HepG2 (cell line): Measurements from ENCODE around the gene NDUFB10. TPM values are rescaled to one million over a fixed set of nuclear protein-coding genes. Genes with fewer than 3 reads are reported as not detected.

Experiments used
- AKAP8 ChIP-seq: sonication (generic); formaldehyde crosslinking; IDR thresholded peaks from 2 replicates; pipeline ENCODE4 v1.5.1; 2020; ENCODE audit warnings: mild to moderate bottlenecking, missing genetic modification reagents
- CHD2 ChIP-seq: IDR thresholded peaks from 2 replicates; pipeline ENCODE4 v1.6.1; 2011; ENCODE audit warnings: low read depth, low read length, improper control_type of control experiment
- FOXM1 ChIP-seq: sonication (generic); formaldehyde crosslinking; IDR thresholded peaks from 2 replicates; pipeline ENCODE4 v1.5.0; 2020; ENCODE audit warnings: missing genetic modification reagents
- GATAD2A ChIP-seq: IDR thresholded peaks from 2 replicates; pipeline ENCODE4 v1.6.1; 2016
- JARID2 ChIP-seq: sonication (generic); formaldehyde crosslinking; IDR thresholded peaks from 2 replicates; pipeline ENCODE4 v1.8.1; 2023; ENCODE audit warnings: missing genetic modification reagents, inconsistent platforms; ENCODE audit not compliant: insufficient replicate concordance
- MTF2 ChIP-seq: sonication (generic); formaldehyde crosslinking; IDR thresholded peaks from 2 replicates; pipeline ENCODE4 v1.5.0; 2020; ENCODE audit warnings: missing genetic modification reagents, borderline replicate concordance
- SCMH1 ChIP-seq: sonication (generic); formaldehyde crosslinking; IDR thresholded peaks from 2 replicates; pipeline ENCODE4 v1.9.0; 2021; ENCODE audit warnings: missing genetic modification reagents, mild to moderate bottlenecking, borderline replicate concordance
- ZNF232 ChIP-seq: sonication (generic); formaldehyde crosslinking; IDR thresholded peaks from 2 replicates; pipeline ENCODE4 v1.4.0; 2020; ENCODE audit warnings: missing genetic modification reagents, borderline replicate concordance
- ZNF549 ChIP-seq: sonication (generic); formaldehyde crosslinking; IDR thresholded peaks from 2 replicates; pipeline ENCODE4 v1.5.0; 2020; ENCODE audit warnings: missing genetic modification reagents
- ZNF598 ChIP-seq: sonication (generic); formaldehyde crosslinking; IDR thresholded peaks from 2 replicates; pipeline ENCODE4 v1.5.1; 2020; ENCODE audit warnings: mild to moderate bottlenecking, missing genetic modification reagents, borderline replicate concordance
- polyA plus RNA-seq, 8 experiments: library from polyadenylated mRNA; depleted of rRNA in 3 of 8; stranded (reverse) in 7 of 8; unstranded in 1 of 8; fragments of >200 nt; fragmentation: Illumina TruSeq in 4 of 8; extraction: Trizol in 4 of 8; gene quantifications; 2 replicates each; pipeline versions ENCODE4 v1.2.1 to v1.2.3, GENCODE V29; 2011 to 2016; ENCODE audit warnings: low read depth in 4 of 8, missing spikeins in 1 of 8, mixed read lengths in 1 of 8; ENCODE audit not compliant: insufficient read depth in 1 of 8
- total RNA-seq, 5 experiments: library from RNA; depleted of rRNA; stranded (reverse); fragments of >200 nt; fragmentation: Illumina TruSeq; extraction: Trizol; gene quantifications; 2 replicates each; pipeline ENCODE4 v1.2.3, GENCODE V29; 2016; ENCODE audit warnings: low read depth in 1 of 5
- TF ChIP-seq, protein P1 (sequence below): sonication (generic); formaldehyde crosslinking; IDR thresholded peaks from 2 replicates; pipeline ENCODE4 v1.4.0; 2020; ENCODE audit warnings: low read depth, missing genetic modification reagents
- TF ChIP-seq, protein P2 (sequence below): sonication (generic); formaldehyde crosslinking; IDR thresholded peaks from 2 replicates; pipeline ENCODE4 v1.5.0; 2020; ENCODE audit warnings: mild to moderate bottlenecking, missing genetic modification reagents, borderline replicate concordance
- TF ChIP-seq, protein P3 (sequence below): IDR thresholded peaks from 2 replicates; pipeline ENCODE4 v1.6.1; 2012; ENCODE audit warnings: low read depth, low read length, improper control_type of control experiment
- TF ChIP-seq, protein P4 (sequence below): sonication (generic); formaldehyde crosslinking; IDR thresholded peaks from 2 replicates; pipeline ENCODE4 v1.4.0; 2020; ENCODE audit warnings: missing genetic modification reagents
- TF ChIP-seq, protein P5 (sequence below): sonication (generic); formaldehyde crosslinking; IDR thresholded peaks from 2 replicates; pipeline ENCODE4 v1.4.0; 2020; ENCODE audit warnings: mild to moderate bottlenecking, low read depth, missing genetic modification reagents

NDUFB10 gene
- total and polyA plus RNA-seq, 2 of the 13 experiments (the other 11 are each of a cell fraction or from before 2014, with no cell fraction given): 68.6 to 157 TPM

DNA sequence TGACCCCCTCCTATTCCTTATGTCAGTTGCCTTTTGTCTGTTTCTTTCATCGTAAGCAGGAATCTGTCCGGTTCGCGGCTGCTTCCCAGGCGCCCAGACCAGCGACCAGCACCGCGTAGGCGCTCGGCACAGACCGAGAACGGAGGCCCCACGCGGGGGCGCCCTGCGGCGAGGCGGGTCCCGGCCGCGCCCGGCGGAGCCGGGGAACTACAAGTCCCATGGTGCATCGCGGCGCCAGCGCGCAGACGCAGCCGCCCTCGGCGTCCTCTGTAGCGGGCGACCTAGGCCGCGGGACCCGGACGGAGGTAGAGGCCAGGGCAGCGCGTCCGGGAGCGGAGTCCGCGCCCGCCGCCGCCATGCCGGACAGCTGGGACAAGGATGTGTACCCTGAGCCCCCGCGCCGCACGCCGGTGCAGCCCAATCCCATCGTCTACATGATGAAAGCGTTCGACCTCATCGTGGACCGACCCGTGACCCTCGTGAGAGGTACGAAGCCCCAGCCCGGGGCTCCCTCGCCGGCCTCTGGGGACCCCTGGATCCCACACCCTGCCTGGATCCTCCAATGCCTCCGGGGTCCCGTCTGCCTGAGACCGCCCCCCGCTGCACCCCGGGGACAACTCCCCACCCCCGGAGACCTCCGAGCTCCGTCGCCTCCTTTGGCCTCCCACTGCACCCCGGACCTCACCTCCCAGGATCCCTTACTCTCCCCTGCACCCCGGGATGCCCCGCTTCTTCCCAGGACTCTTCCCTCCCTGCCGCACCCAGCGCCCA is at the start of gene NDUFB10 (continued):
- TF ChIP-seq ZNF598 (CRISPR knock-in tag) (no peak), ZNF549 (CRISPR knock-in tag) (no peak), MTF2 (CRISPR knock-in tag) (no peak), FOXM1 (CRISPR knock-in tag) (no peak), CHD2 (no peak), JARID2 (CRISPR knock-in tag) (peak; percentile 69), SCMH1 (no peak), AKAP8 (CRISPR knock-in tag) (peak; percentile 59; the same call in 1 of the 2 replicates), GATAD2A (CRISPR knock-in tag) (no peak; the same call in 1 of the 2 replicates), ZNF232 (CRISPR knock-in tag) (peak; percentile 85; the same call in 1 of the 2 replicates)
- TF ChIP-seq, protein P1, sequence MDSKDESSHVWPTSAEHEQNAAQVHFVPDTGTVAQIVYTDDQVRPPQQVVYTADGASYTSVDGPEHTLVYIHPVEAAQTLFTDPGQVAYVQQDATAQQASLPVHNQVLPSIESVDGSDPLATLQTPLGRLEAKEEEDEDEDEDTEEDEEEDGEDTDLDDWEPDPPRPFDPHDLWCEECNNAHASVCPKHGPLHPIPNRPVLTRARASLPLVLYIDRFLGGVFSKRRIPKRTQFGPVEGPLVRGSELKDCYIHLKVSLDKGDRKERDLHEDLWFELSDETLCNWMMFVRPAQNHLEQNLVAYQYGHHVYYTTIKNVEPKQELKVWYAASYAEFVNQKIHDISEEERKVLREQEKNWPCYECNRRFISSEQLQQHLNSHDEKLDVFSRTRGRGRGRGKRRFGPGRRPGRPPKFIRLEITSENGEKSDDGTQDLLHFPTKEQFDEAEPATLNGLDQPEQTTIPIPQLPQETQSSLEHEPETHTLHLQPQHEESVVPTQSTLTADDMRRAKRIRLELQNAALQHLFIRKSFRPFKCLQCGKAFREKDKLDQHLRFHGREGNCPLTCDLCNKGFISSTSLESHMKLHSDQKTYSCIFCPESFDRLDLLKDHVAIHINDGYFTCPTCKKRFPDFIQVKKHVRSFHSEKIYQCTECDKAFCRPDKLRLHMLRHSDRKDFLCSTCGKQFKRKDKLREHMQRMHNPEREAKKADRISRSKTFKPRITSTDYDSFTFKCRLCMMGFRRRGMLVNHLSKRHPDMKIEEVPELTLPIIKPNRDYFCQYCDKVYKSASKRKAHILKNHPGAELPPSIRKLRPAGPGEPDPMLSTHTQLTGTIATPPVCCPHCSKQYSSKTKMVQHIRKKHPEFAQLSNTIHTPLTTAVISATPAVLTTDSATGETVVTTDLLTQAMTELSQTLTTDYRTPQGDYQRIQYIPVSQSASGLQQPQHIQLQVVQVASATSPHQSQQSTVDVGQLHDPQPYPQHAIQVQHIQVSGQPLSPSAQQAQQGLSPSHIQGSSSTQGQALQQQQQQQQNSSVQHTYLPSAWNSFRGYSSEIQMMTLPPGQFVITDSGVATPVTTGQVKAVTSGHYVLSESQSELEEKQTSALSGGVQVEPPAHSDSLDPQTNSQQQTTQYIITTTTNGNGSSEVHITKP (CRISPR knock-in tag): peak; percentile 42; the same call in 1 of the 2 replicates
- TF ChIP-seq, protein P2, sequence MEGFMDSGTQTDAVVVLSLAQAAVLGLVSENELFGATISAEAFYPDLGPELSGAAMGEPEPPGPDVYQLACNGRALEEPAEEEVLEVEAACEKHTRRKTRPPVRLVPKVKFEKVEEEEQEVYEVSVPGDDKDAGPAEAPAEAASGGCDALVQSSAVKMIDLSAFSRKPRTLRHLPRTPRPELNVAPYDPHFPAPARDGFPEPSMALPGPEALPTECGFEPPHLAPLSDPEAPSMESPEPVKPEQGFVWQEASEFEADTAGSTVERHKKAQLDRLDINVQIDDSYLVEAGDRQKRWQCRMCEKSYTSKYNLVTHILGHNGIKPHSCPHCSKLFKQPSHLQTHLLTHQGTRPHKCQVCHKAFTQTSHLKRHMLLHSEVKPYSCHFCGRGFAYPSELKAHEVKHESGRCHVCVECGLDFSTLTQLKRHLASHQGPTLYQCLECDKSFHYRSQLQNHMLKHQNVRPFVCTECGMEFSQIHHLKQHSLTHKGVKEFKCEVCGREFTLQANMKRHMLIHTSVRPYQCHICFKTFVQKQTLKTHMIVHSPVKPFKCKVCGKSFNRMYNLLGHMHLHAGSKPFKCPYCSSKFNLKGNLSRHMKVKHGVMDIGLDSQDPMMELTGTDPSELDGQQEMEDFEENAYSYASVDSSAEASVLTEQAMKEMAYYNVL (CRISPR knock-in tag): no peak; the same call in 1 of the 2 replicates
- TF ChIP-seq, protein P3, sequence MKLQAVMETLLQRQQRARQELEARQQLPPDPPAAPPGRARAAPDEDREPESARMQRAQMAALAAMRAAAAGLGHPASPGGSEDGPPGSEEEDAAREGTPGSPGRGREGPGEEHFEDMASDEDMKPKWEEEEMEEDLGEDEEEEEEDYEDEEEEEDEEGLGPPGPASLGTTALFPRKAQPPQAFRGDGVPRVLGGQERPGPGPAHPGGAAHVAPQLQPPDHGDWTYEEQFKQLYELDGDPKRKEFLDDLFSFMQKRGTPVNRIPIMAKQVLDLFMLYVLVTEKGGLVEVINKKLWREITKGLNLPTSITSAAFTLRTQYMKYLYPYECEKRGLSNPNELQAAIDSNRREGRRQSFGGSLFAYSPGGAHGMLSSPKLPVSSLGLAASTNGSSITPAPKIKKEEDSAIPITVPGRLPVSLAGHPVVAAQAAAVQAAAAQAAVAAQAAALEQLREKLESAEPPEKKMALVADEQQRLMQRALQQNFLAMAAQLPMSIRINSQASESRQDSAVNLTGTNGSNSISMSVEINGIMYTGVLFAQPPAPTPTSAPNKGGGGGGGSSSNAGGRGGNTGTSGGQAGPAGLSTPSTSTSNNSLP: no peak
- TF ChIP-seq, protein P4, sequence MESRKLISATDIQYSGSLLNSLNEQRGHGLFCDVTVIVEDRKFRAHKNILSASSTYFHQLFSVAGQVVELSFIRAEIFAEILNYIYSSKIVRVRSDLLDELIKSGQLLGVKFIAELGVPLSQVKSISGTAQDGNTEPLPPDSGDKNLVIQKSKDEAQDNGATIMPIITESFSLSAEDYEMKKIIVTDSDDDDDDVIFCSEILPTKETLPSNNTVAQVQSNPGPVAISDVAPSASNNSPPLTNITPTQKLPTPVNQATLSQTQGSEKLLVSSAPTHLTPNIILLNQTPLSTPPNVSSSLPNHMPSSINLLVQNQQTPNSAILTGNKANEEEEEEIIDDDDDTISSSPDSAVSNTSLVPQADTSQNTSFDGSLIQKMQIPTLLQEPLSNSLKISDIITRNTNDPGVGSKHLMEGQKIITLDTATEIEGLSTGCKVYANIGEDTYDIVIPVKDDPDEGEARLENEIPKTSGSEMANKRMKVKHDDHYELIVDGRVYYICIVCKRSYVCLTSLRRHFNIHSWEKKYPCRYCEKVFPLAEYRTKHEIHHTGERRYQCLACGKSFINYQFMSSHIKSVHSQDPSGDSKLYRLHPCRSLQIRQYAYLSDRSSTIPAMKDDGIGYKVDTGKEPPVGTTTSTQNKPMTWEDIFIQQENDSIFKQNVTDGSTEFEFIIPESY (CRISPR knock-in tag): peak; percentile 32; the same call in 1 of the 2 replicates
- TF ChIP-seq, protein P5, sequence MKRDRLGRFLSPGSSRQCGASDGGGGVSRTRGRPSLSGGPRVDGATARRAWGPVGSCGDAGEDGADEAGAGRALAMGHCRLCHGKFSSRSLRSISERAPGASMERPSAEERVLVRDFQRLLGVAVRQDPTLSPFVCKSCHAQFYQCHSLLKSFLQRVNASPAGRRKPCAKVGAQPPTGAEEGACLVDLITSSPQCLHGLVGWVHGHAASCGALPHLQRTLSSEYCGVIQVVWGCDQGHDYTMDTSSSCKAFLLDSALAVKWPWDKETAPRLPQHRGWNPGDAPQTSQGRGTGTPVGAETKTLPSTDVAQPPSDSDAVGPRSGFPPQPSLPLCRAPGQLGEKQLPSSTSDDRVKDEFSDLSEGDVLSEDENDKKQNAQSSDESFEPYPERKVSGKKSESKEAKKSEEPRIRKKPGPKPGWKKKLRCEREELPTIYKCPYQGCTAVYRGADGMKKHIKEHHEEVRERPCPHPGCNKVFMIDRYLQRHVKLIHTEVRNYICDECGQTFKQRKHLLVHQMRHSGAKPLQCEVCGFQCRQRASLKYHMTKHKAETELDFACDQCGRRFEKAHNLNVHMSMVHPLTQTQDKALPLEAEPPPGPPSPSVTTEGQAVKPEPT (CRISPR knock-in tag): no peak
